GM12892 (cell line): ENCODE results near the gene YBX2.

Experiments used
- POLR2A ChIP-seq: IDR thresholded peaks from 2 replicates; pipeline ENCODE4 v1.6.1; 2011; ENCODE audit warnings: low read depth, low read length, control low read depth
- POLR2AphosphoS5 ChIP-seq: IDR thresholded peaks from 2 replicates; pipeline ENCODE4 v1.6.1; 2011; ENCODE audit warnings: low read depth, low read length, control low read depth
- TAF1 ChIP-seq: IDR thresholded peaks from 2 replicates; pipeline ENCODE4 v1.6.1; 2011; ENCODE audit warnings: low read depth, mild to moderate bottlenecking, control low read depth, low read length, borderline replicate concordance

GRCh38 chr17:7281953-7282751 is 12.3 kb downstream of the YBX2 start:
- no peak for TF ChIP-seq POLR2AphosphoS5
- TF ChIP-seq POLR2A, result no peak
- TF ChIP-seq TAF1, result no peak
